LNCAP (cell line): ENCODE data around the gene RHOV.

Experiments used
- TF ChIP-seq, protein P1 (sequence below): fragments of 450-650 bp; IDR thresholded peaks from 2 replicates; pipeline ENCODE4 v1.5.1; 2017; ENCODE audit warnings: mild to moderate bottlenecking

RHOV gene

DNA sequence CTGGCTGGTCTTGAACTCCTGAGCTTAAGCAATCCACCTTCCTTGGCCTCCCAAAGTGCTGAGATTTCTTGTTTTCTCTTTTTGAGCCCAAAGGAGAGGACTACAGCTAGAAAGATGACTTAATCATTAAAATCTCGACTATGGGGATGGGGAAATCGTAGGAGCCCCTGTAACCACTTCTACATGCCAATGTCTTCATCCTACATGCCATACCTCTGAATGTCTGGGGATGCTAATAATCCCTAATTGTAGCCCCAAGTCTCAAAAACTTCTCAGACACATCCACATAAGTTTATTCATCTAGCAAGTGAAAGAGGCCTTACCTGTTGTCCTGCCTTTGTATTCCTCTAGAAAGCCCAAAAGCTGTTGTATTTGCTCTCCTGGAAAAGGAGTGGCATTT, 3.7 kb upstream of the RHOV start:
- TF ChIP-seq, protein P1, sequence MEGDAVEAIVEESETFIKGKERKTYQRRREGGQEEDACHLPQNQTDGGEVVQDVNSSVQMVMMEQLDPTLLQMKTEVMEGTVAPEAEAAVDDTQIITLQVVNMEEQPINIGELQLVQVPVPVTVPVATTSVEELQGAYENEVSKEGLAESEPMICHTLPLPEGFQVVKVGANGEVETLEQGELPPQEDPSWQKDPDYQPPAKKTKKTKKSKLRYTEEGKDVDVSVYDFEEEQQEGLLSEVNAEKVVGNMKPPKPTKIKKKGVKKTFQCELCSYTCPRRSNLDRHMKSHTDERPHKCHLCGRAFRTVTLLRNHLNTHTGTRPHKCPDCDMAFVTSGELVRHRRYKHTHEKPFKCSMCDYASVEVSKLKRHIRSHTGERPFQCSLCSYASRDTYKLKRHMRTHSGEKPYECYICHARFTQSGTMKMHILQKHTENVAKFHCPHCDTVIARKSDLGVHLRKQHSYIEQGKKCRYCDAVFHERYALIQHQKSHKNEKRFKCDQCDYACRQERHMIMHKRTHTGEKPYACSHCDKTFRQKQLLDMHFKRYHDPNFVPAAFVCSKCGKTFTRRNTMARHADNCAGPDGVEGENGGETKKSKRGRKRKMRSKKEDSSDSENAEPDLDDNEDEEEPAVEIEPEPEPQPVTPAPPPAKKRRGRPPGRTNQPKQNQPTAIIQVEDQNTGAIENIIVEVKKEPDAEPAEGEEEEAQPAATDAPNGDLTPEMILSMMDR, result no peak

DNA sequence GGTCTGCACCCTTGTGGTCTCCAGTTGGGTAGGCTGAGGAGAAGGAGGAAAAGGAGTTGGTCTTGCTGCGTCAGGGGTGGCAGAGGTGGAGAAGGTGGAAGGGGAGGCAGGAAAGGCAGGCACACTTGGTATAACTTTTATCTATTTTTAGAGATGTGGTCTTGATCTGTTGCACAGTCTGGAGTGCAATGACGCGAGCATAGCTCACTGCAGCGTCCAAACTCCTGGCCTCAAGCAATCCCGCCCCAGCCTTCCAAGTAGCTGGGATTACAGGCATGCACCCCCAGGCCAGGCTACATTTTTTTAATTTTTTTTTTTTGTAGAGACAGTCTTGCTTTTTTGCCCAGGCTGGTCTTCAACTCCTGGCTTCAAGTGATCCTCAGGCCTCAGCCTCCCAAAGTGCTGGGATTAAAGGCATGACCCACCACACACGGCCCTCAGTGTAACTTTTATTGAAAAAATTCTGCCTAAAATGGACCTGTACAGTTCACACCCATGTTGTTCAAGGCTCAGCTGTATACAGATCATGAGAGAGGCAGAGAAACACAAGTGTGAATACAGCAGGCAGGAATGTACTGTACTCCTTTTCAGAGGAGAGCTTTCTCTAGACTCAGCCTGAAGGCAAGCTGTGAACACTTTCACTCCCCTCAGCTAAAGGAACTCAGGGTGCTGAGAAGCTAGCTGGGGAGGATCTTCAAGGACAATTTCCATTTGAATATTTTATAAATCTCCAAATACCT, 2.1 kb upstream of the RHOV start:
- TF ChIP-seq, protein P1, result no peak

DNA sequence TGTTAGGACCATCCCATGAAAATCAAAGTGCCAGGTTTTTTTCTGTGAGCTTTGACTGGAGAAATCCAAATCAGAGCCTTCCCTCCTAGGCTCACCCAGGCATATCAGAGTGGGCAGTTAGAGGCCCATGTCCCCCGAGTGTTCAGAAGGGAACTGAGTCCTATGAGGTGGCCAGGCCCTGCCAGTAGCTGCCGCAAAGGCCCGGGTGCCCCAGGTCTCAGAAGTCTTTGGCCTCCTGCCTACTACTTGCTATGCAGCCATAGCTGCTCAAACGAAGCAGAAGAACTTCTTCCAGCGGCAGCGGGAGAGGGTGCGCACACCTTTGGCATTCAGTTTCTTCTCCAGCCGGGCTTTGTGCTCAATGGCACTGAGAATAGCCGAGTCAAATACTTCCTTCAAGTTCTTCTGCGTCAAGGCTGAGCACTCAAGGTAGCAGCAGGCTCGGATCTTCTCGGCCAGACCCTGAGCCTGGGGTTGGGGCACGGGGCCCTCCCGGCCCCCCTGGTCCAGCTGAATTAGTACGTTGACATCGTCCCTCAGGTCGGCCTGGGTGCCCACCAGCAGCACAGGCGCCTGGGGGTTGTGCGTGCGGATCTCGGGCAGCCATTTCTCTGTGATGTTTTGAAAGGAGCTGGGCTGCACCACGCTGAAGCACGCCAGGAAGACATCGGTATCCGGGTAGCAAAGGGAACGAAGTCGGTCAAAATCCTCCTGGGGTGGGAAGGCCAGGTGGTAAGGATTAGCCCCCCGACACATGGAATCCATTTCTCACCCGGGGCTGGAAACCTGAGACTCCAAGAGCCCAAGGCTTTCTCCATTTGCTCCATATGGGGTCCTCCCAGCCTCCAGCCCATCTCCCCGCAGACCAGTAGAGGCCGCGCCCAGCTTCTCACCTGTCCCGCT, 992 bp downstream of the RHOV start:
- TF ChIP-seq, protein P1, result no peak

DNA sequence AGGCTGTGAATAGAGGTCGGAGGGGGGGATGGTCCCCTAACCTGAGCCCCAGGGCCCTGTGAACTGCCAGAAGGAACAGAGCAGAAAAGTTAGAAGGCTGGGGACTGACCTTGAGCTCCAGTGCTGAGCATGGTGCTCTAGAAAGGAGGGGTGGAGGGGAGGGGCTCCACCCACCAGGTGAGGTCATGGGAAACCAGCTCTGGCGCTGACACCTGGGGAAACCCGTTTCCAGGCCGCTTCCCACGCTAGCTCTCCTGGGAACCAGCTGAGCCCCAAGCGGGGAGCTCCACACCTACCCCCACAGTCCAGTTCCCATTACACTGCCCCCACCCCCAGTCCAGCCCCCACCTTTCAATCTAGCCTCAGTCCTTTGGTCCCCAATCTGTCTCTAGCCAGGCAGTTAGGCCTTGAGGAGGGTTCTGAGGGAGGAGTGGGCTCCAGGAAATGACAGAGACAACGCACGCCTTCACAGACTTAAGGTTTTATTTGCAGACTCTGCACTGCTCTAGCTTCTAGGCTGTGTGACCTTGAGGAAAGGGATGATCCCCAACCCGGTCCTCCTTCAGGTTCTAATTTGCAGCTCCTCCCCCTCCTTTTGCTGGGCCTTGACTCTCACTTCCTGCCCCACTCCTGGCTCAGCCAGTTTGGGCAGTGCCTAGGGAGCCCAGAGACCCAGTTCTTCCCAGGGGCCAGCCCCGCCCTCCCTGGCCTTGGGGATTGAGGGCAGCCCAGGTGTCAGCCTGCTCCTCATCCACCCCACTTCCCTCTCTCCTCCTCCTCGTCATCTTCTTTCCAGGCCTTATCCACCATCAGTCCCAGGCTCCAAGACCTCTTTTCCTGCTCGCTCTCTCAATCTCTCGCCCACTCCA, 2.1 kb downstream of the RHOV start:
- TF ChIP-seq, protein P1, result no peak

DNA sequence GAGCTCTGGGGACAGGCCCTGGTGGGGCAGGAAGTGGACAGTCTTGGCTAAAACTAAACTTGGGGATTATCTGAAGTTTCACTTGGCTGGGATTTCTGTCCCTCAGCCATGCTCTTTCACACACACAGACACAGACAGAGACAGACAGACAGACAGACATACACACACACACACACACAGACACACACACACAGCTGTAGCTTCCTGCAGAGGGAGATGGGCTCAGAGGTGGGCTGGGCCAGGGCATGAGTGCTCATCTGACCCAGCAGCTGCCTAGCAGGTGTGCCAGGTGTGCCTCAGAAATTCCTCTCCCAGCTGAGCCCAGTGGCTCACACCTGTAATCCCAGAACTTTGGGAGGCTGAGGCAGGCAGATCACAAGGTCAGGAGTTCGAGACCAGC, 3.3 kb downstream of the RHOV start:
- TF ChIP-seq, protein P1, result no peak

DNA sequence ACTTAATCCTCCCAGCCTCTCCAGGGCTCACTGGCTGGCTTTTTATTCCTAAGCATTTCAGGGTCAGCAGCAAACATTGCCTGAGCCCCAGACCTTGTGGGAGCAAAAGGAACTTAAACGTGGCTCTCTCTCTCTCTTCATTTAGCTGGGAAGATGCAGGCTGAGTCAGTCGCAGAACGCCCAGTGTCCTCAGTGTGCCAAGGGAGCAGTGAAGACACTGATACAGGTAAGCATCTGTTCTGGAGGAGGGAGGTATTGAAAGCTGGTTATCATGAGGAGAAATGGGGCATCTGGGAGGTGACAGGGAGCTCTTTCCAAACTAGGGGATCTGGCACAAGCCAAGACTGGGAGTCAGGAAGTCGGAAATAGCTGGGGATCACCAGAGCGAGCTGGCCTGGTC, 4.3 kb downstream of the RHOV start:
- TF ChIP-seq, protein P1, result no peak

DNA sequence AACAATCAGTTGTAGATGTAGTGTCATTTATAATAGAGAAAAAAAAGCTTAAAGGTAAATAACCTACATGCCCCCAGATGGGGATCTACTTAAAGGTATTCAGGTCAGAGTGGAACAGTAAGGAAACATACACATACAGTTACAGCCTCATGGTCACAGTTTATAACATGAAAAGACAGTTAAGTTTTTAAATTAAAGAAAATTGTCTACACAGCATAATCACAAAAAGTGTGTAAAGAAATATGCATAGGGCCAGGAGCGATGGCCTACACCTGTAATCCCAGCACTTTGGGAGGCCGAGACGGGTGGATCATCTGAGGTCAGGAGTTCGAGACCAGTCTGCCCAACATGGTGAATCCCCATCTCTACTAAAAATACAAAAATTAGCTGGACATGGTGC, 6.8 kb downstream of the RHOV start:
- TF ChIP-seq, protein P1, result no peak
